Osteoblast (primary cell): Measurements from ENCODE around the gene CHTF18. TPM values are rescaled to one million over a fixed set of nuclear protein-coding genes. Genes with fewer than 3 reads are reported as not detected.

ENCODE experiments used
- DNase-seq: peaks from one replicate; pipeline ENCODE4 v3.0.0; 2011; ENCODE audit warnings: low spot score, mixed read lengths; ENCODE audit not compliant: insufficient read length; ENCODE audit errors: missing footprints
- H2AFZ ChIP-seq: 2 replicates; pipeline ENCODE4 v1.6.0; 2011; ENCODE audit warnings: mild to moderate bottlenecking, low read length
- H3K27ac ChIP-seq: 2 replicates; pipeline ENCODE4 v1.5.1; 2011; ENCODE audit warnings: mild to moderate bottlenecking, low read depth, low read length, moderate library complexity
- H3K27me3 ChIP-seq: 2 replicates; pipeline ENCODE4 v1.6.0; 2012; ENCODE audit warnings: mild to moderate bottlenecking, control low read depth, inconsistent platforms, low read length, moderate library complexity; ENCODE audit not compliant: insufficient read depth
- H3K36me3 ChIP-seq: 2 replicates; pipeline ENCODE4 v1.5.1; 2011; ENCODE audit warnings: mild to moderate bottlenecking, low read length, control low read depth, moderate library complexity; ENCODE audit not compliant: insufficient read depth
- H3K4me1 ChIP-seq: 2 replicates; pipeline ENCODE4 v1.5.1; 2011; ENCODE audit warnings: mild to moderate bottlenecking, low read length, control low read depth, moderate library complexity; ENCODE audit not compliant: insufficient read depth
- H3K4me2 ChIP-seq: 2 replicates; pipeline ENCODE4 v1.6.0; 2011; ENCODE audit warnings: mild to moderate bottlenecking, low read length; ENCODE audit not compliant: insufficient read depth
- H3K4me3 ChIP-seq: fragments of 200-600 bp; sonication (generic); 3 replicates; pipeline ENCODE4 v1.5.1; 2012; ENCODE audit warnings: mild to moderate bottlenecking, low read length, inconsistent platforms; ENCODE audit not compliant: insufficient read depth
- H3K79me2 ChIP-seq: 2 replicates; pipeline ENCODE4 v1.6.0; 2012; ENCODE audit warnings: mild to moderate bottlenecking, low read length, control low read depth, inconsistent platforms; ENCODE audit not compliant: insufficient read depth
- H3K9me3 ChIP-seq: 2 replicates; pipeline ENCODE4 v1.5.1; 2011; ENCODE audit warnings: low read depth, low read length, control low read depth
- H4K20me1 ChIP-seq: 2 replicates; pipeline ENCODE4 v1.6.0; 2012; ENCODE audit warnings: mild to moderate bottlenecking, low read length, control low read depth; ENCODE audit not compliant: insufficient read depth
- total RNA-seq: library from RNA; depleted of rRNA; stranded (reverse); fragments of >200 nt; gene quantifications from 2 replicates; pipeline ENCODE4 v1.2.3, GENCODE V29; 2012
- TF ChIP-seq, protein P1 (sequence below): IDR thresholded peaks from 2 replicates; pipeline ENCODE4 v1.5.1; 2011; ENCODE audit warnings: mild to moderate bottlenecking, low read depth, low read length, moderate library complexity; ENCODE audit errors: extremely low read depth

The CHTF18 gene
- total RNA-seq, 1 donor = 3.3 TPM

DNA sequence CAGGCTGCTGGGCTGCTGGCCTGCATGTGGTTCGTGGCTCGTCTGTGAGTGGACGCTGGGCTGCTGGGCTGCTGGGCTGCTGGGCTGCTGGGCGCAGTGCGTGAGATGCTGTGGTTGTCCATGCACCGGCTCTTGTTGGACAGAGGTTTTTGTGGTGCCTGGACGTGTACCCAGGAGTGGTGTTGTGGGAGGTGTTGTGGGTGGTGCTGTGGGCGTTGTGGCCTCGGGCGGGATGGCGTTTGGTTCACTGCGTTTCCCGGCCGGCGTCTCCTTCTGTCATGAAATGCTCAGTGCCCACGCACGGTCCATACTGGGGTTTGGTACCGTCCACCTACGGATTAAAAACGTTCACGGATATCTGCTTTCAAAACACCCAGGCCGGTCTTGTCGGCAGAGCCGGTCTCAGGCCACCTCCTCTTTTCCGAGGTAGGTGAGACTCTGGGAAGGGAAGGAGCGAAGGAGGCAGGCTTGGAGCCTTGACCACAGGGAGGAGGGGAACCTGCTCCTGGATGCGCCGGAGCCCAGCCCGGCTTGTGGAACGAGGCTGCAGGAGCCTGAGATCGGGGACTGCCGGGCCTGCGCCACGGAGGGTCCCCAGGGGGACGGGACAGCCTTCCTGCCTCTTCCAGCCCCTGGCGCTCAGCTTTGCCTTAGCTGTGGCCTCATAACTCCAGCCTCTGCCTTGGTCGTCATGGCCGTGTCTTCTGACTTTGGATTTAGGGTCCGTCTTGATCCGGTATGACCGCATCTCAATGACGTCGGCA is 41.9 kb downstream of the CHTF18 start:
- Histone ChIP-seq H3K79me2 (no peaks in the 10 kb centered on the region), H3K36me3 (no peaks in the 10 kb centered on the region), H4K20me1 (no peaks in the 10 kb centered on the region), H2AFZ (no peak overlapping the region), H3K4me3 (no peak overlapping the region), H3K27ac (no peak overlapping the region), H3K4me1 (peaks cover 6% of the 10 kb centered on the region), H3K9me3 (no peaks in the 10 kb centered on the region), H3K27me3 (peaks cover 14% of the 10 kb centered on the region), H3K4me2 (no peak overlapping the region)
- TF ChIP-seq, protein P1, sequence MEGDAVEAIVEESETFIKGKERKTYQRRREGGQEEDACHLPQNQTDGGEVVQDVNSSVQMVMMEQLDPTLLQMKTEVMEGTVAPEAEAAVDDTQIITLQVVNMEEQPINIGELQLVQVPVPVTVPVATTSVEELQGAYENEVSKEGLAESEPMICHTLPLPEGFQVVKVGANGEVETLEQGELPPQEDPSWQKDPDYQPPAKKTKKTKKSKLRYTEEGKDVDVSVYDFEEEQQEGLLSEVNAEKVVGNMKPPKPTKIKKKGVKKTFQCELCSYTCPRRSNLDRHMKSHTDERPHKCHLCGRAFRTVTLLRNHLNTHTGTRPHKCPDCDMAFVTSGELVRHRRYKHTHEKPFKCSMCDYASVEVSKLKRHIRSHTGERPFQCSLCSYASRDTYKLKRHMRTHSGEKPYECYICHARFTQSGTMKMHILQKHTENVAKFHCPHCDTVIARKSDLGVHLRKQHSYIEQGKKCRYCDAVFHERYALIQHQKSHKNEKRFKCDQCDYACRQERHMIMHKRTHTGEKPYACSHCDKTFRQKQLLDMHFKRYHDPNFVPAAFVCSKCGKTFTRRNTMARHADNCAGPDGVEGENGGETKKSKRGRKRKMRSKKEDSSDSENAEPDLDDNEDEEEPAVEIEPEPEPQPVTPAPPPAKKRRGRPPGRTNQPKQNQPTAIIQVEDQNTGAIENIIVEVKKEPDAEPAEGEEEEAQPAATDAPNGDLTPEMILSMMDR = no peak
- no peak for DNase-seq

DNA sequence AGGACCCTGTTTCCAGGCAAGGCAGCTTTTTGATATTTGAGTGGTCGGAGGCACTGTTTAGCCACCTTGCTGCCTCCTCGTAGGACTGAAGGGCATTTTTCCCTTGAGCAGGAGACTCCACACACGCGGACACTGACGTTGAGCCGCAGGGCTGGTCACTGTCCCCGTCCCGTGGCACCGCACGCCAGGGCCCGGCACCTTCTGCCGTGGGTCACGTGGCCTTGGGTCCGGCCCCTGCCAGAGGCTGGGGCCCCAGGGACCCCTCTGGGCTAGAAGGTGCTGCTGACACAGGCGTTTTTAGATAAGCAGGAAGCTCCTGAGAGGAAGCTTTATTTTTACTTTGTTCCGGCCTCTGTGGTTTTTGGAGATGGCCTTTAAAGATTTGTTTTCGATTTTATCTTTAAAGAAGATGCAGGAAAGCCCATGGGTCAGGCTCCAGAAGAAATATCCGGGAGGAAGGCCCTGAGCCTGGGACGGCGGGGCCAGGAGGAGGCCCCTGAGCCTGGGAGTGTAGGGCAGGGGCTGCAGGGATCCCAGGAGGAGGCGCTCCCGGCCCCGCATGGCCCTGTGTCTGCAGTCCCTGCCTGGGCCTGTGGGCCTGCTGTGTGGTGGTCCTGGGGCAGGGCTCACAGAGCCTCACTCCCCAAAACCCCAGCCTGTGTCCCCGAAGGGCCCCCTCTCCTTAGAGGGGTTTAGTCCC is 42.6 kb downstream of the CHTF18 start:
- no peak overlapping the region for H3K27ac ChIP-seq
- H3K4me2 ChIP-seq = no peak overlapping the region
- no peak overlapping the region for H3K4me3 ChIP-seq
- H3K9me3 ChIP-seq = no peaks in the 10 kb centered on the region
- H4K20me1 ChIP-seq = no peaks in the 10 kb centered on the region
- no peak for DNase-seq
- H3K27me3 ChIP-seq = peaks cover 7% of the 10 kb centered on the region
- TF ChIP-seq, protein P1 = no peak
- H2AFZ ChIP-seq = no peak overlapping the region
- no peaks in the 10 kb centered on the region for H3K36me3 ChIP-seq
- no peaks in the 10 kb centered on the region for H3K4me1 ChIP-seq
- no peaks in the 10 kb centered on the region for H3K79me2 ChIP-seq

DNA sequence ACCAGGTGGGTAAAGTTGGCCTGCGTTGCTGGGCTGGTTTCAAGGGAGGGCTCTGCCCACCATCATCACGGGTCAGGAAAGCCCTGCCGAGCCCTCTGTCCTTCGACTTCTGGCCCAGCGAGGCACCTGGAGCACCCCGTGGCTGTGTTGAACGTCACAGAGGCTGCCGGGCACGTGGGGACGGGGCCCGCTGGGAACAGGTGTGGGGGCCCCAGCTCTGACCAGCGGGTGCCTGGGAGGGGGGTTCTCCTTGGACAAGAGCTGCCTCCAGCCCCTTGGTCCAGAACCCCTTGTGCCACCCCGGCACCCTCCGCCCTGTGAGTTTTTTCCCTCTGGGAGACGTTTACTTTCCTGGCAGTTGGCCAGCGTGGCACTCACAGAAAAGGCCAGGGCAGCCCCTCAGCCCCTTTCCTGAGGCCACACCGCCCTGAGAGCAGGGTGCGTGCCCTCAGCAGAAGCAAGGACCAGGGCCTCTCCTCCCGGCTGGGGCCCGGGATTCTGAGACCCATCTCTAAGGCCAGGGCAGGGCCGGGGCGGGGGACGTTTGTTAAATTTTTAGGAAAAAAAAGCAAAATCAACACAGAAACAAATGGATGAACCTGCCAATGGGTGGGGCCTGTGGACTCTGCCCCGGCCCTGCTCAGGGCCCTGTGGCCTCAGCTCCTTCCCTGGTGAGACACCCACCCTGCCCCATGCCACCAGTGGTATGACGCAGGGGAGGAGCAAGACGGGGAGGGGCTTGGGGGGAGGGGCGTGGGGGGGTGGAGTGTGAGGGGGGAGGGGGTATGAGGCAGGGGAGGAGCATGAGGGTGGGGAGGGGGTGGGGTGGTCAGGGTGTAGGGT is 43.4 kb downstream of the CHTF18 start:
- Histone ChIP-seq H4K20me1 (no peaks in the 10 kb centered on the region), H2AFZ (no peak overlapping the region), H3K4me2 (no peak overlapping the region), H3K4me3 (no peak overlapping the region), H3K27ac (no peak overlapping the region), H3K79me2 (no peaks in the 10 kb centered on the region), H3K4me1 (no peaks in the 10 kb centered on the region), H3K9me3 (peaks cover 2% of the 10 kb centered on the region), H3K27me3 (peaks cover 6% of the 10 kb centered on the region), H3K36me3 (no peaks in the 10 kb centered on the region)
- TF ChIP-seq, protein P1 = no peak
- DNase-seq = no peak
